GM23338 (cell line): Measurements from ENCODE around the gene NSA2. TPM values are rescaled to one million over a fixed set of nuclear protein-coding genes. Genes with fewer than 3 reads are reported as not detected.

Source experiments
- ATAC-seq: fragments of 200-7000 bp; cut with Tn5 transposase; 3 replicates; pipeline ENCODE4 v1.9.1; 2020
- DNase-seq: peaks from one replicate; pipeline ENCODE4 v3.0.0-alpha.2; 2015; ENCODE audit warnings: low spot score
- H2AFZ ChIP-seq: fragments of 200-600 bp; sonication (generic); 2 replicates; pipeline ENCODE4 v1.8.0; 2016; ENCODE audit warnings: antibody characterized with exemption, mild to moderate bottlenecking, moderate library complexity
- H3F3A ChIP-seq: fragments of 200-600 bp; sonication (generic); replicated peaks from 2 replicates; pipeline ENCODE4 v1.8.0; 2017; ENCODE audit warnings: antibody characterized with exemption, mixed run types, low read depth
- H3K27ac ChIP-seq: fragments of 200-600 bp; sonication (generic); 2 replicates; pipeline ENCODE4 v1.6.1; 2016; ENCODE audit warnings: low read depth
- H3K27me3 ChIP-seq: fragments of 200-600 bp; sonication (generic); 2 replicates; pipeline ENCODE4 v1.8.0; 2016; ENCODE audit warnings: mild to moderate bottlenecking, mixed run types, moderate library complexity; ENCODE audit not compliant: insufficient read depth
- H3K36me3 ChIP-seq: fragments of 200-600 bp; sonication (generic); 2 replicates; pipeline ENCODE4 v1.8.0; 2016; ENCODE audit warnings: mild to moderate bottlenecking; ENCODE audit not compliant: insufficient read depth
- H3K4me1 ChIP-seq: fragments of 200-600 bp; sonication (generic); 2 replicates; pipeline ENCODE4 v1.8.0; 2016; ENCODE audit warnings: mild to moderate bottlenecking, moderate library complexity; ENCODE audit not compliant: insufficient read depth
- H3K4me2 ChIP-seq: fragments of 200-600 bp; sonication (generic); 2 replicates; pipeline ENCODE4 v1.7.1; 2017; ENCODE audit warnings: mixed run types
- H3K4me3 ChIP-seq: fragments of 200-600 bp; sonication (generic); 2 replicates; pipeline ENCODE4 v1.6.1; 2016; ENCODE audit warnings: mixed run types
- H3K79me2 ChIP-seq: fragments of 200-600 bp; sonication (generic); replicated peaks from 2 replicates; pipeline ENCODE4 v1.8.0; 2017; ENCODE audit warnings: mild to moderate bottlenecking; ENCODE audit not compliant: insufficient read depth
- H3K9me2 ChIP-seq: fragments of 200-600 bp; sonication (generic); 2 replicates; pipeline ENCODE4 v1.8.0; 2017; ENCODE audit not compliant: insufficient read depth
- H4K20me1 ChIP-seq: fragments of 200-600 bp; sonication (generic); replicated peaks from 2 replicates; pipeline ENCODE4 v1.8.0; 2017; ENCODE audit warnings: mild to moderate bottlenecking; ENCODE audit not compliant: insufficient read depth
- H3K27ac Mint-ChIP-seq: 2 replicates; pipeline ENCODE4 v1.8.0; 2020; ENCODE audit warnings: inconsistent platforms, mild to moderate bottlenecking, moderate library complexity, mixed read lengths
- H3K27me3 Mint-ChIP-seq: 3 replicates; pipeline ENCODE4 v1.8.0; 2022; ENCODE audit warnings: low read depth, mild to moderate bottlenecking, moderate library complexity, mixed read lengths, inconsistent platforms; ENCODE audit not compliant: insufficient read depth, poor library complexity
- H3K36me3 Mint-ChIP-seq: 3 replicates; pipeline ENCODE4 v1.8.0; 2021; ENCODE audit warnings: low read depth, mild to moderate bottlenecking, inconsistent platforms, moderate library complexity, mixed read lengths
- H3K4me1 Mint-ChIP-seq: 3 replicates; pipeline ENCODE4 v1.8.0; 2020; ENCODE audit warnings: mild to moderate bottlenecking, inconsistent platforms, mixed read lengths
- H3K4me3 Mint-ChIP-seq: 3 replicates; pipeline ENCODE4 v1.8.0; 2021; ENCODE audit warnings: moderate library complexity, mild to moderate bottlenecking, inconsistent platforms, mixed read lengths
- H3K9me3 Mint-ChIP-seq: 3 replicates; pipeline ENCODE4 v1.8.0; 2020; ENCODE audit warnings: moderate library complexity, mild to moderate bottlenecking, inconsistent platforms, mixed read lengths
- CREB1 ChIP-seq: fragments of 250-450 bp; sonication (Bioruptor Pico); IDR thresholded peaks from 2 replicates; pipeline ENCODE4 v1.5.0; 2020; ENCODE audit warnings: low read depth, mild to moderate bottlenecking, moderate library complexity
- CTCF ChIP-seq, 2 experiments: fragments of 200-600 bp in 1 of 2; sonication (generic) in 1 of 2; conservative IDR thresholded peaks; 2 replicates each; pipeline versions ENCODE4 v1.5.1 to v1.6.1; 2016 to 2017; ENCODE audit warnings: antibody characterized with exemption in 2 of 2, low read depth in 2 of 2, mild to moderate bottlenecking in 2 of 2, moderate library complexity in 1 of 2
- ETS1 ChIP-seq: IDR thresholded peaks from 2 replicates; pipeline ENCODE4 v1.6.1; 2016; ENCODE audit warnings: antibody characterized with exemption
- EZH2 ChIP-seq: fragments of 200-600 bp; sonication (generic); IDR thresholded peaks from one replicate; pipeline ENCODE4 v1.8.0; 2017; ENCODE audit warnings: antibody characterized with exemption, mild to moderate bottlenecking, low read depth; ENCODE audit not compliant: unreplicated experiment
- EZH2phosphoT487 ChIP-seq: fragments of 200-600 bp; sonication (generic); IDR thresholded peaks from one replicate; pipeline ENCODE4 v1.8.1; 2018; ENCODE audit warnings: antibody characterized with exemption; ENCODE audit not compliant: unreplicated experiment
- JUNB ChIP-seq: IDR thresholded peaks from one replicate; pipeline ENCODE4 v1.6.1; 2016; ENCODE audit warnings: antibody characterized with exemption; ENCODE audit not compliant: unreplicated experiment
- NANOG ChIP-seq: IDR thresholded peaks from 2 replicates; pipeline ENCODE4 v1.6.1; 2016; ENCODE audit warnings: antibody characterized with exemption, borderline replicate concordance
- REST ChIP-seq: IDR thresholded peaks from one replicate; pipeline ENCODE4 v1.6.1; 2018; ENCODE audit warnings: antibody characterized with exemption; ENCODE audit not compliant: unreplicated experiment
- STAT1 ChIP-seq: IDR thresholded peaks from one replicate; pipeline ENCODE4 v1.6.1; 2016; ENCODE audit warnings: antibody characterized with exemption; ENCODE audit not compliant: unreplicated experiment
- ZNF114 ChIP-seq: fragments of 250-450 bp; sonication (Bioruptor Pico); IDR thresholded peaks from 2 replicates; pipeline ENCODE4 v1.5.0; 2020; ENCODE audit warnings: mild to moderate bottlenecking, moderate library complexity
- ZNF331 ChIP-seq: fragments of 250-450 bp; sonication (Bioruptor Pico); IDR thresholded peaks from 2 replicates; pipeline ENCODE4 v1.5.0; 2020; ENCODE audit warnings: low read depth, mild to moderate bottlenecking, moderate library complexity
- ZNF462 ChIP-seq: fragments of 250-450 bp; sonication (Bioruptor Pico); IDR thresholded peaks from 2 replicates; pipeline ENCODE4 v1.5.0; 2020; ENCODE audit warnings: mild to moderate bottlenecking, moderate library complexity
- polyA plus RNA-seq: library from polyadenylated mRNA; unstranded; fragments of >200 nt; fragmentation: Nextera tagmentation; extraction: Ambion mirVana; gene quantifications from 2 replicates; pipeline ENCODE4 v1.2.1, GENCODE V29; 2016
- total RNA-seq: library from RNA; depleted of rRNA; stranded (reverse); fragments of >200 nt; shearing (Covaris generic); gene quantifications from 2 replicates; pipeline ENCODE4 v1.2.3, GENCODE V29; 2014

The NSA2 gene
- total and polyA plus RNA-seq, 2 experiments from 2014 or later, result 103 to 244 TPM

- no peaks in the 10 kb centered on the region for H4K20me1 ChIP-seq
- H3K27me3 ChIP-seq, result no peaks in the 10 kb centered on the region
- no peak overlapping the region for H3K4me3 Mint-ChIP-seq
- H3K4me1 Mint-ChIP-seq, result no peaks in the 10 kb centered on the region
- no peaks in the 10 kb centered on the region for H3K36me3 ChIP-seq
- H3F3A ChIP-seq, result no peaks in the 10 kb centered on the region
- no peaks in the 10 kb centered on the region for H3K9me2 ChIP-seq
- no peaks in the 10 kb centered on the region for H3K79me2 ChIP-seq
- H3K4me3 ChIP-seq, result no peak overlapping the region
- H3K4me2 ChIP-seq, result no peak overlapping the region
- H3K27ac ChIP-seq, result no peak overlapping the region
- no peak overlapping the region for H3K27ac Mint-ChIP-seq
- no peaks in the 10 kb centered on the region for H3K27me3 Mint-ChIP-seq
- no peaks in the 10 kb centered on the region for H3K9me3 Mint-ChIP-seq
- no peak overlapping the region for H2AFZ ChIP-seq
- ATAC-seq (no peak), DNase-seq (no peak)
- peaks cover 6% of the 10 kb centered on the region; the same call in 2 of the 3 replicates for H3K36me3 Mint-ChIP-seq
- TF ChIP-seq REST (no peak), ZNF331 (no peak), ETS1 (no peak), EZH2phosphoT487 (no peak), EZH2 (no peak), JUNB (no peak), NANOG (no peak), CTCF (conservative IDR thresholded peaks at IDR 0.05; ENCODE audit: low read depth in 2 of 2) (no peak), ZNF462 (CRISPR knock-in tag) (no peak), STAT1 (no peak), ZNF114 (CRISPR knock-in tag) (no peak), CREB1 (CRISPR knock-in tag) (no peak)
- no peaks in the 10 kb centered on the region for H3K4me1 ChIP-seq
Measured at GRCh38 chr5:74736759-74737158, 30.3 kb upstream of the NSA2 start.
